ENCODE data around the gene HHIPL2. TPM values are rescaled to one million over a fixed set of nuclear protein-coding genes. Genes with fewer than 3 reads are reported as not detected.

The HHIPL2 gene
- total and polyA plus RNA-seq, 10 of the 15 experiments (the other 5 are each of a cell fraction or from before 2014, with no cell fraction given), result 0.06 to 0.29 (median 0.09) TPM; not detected in 3

- TF ChIP-seq KAT2A (conservative IDR thresholded peaks at IDR 0.05; ENCODE audit: control insufficient read depth, low read depth, low read length) (no peak), BHLHE40 (IDR thresholded peaks at IDR 0.05; ENCODE audit: borderline replicate concordance in 1 of 2, low read depth in 2 of 2, low read length in 1 of 2) (no peak)
These were observed 18.0 kb downstream of the HHIPL2 start (continued) for GRCh38 chr1:222529916-222530315.

GRCh38 chr1:222529181-222529580 lies 18.7 kb downstream of the HHIPL2 start:
- Histone ChIP-seq H3K4me3 (no peak overlapping the region), H3K27me3 (replicated peaks in 1 of 2; ENCODE audit: control insufficient read depth in 2 of 2, insufficient read depth in 2 of 2, low read length in 1 of 2) (no peaks in the 10 kb centered on the region; a peak in 2 of 4 replicates), H3K36me3 (ENCODE audit: control insufficient read depth in 2 of 2, insufficient read depth in 2 of 2, low read length in 1 of 2) (no peaks in the 10 kb centered on the region), H4K20me1 (ENCODE audit: control insufficient read depth, insufficient read depth) (no peaks in the 10 kb centered on the region), H3K4me2 (ENCODE audit: control insufficient read depth, insufficient read depth) (no peak overlapping the region), H3K79me2 (ENCODE audit: control insufficient read depth, insufficient read depth, low read length) (no peaks in the 10 kb centered on the region), H3K9ac (ENCODE audit: control insufficient read depth, insufficient read depth, low read length) (no peak overlapping the region), H2AFZ (ENCODE audit: control insufficient read depth, low read depth, low read length) (no peak overlapping the region), H3K27ac (ENCODE audit: control insufficient read depth, insufficient read depth) (no peak overlapping the region), H3K4me1 (ENCODE audit: control insufficient read depth, insufficient read depth, low read length) (no peaks in the 10 kb centered on the region), H3K9me3 (replicated peaks; ENCODE audit: control insufficient read depth, insufficient read depth, low read length) (no peaks in the 10 kb centered on the region)
- SMC1A ChIA-PET (ENCODE audit: uncharacterized antibody, unreplicated experiment), result interaction anchor here (0.5 to 1.0 kb wide), 4 partner anchors 11 to 748 kb away, joined by 3 read pairs; no protein-coding TSS in a partner anchor
- no peak for ATAC-seq
- CTCF ChIA-PET, result no interaction called here
- BruUV-seq (replicated peaks), result no TSS peak
- POLR2A ChIA-PET, result no interaction called here
- 60% methylated on average over 3 of the region's 3 CpGs for WGBS (ENCODE audit: insufficient coverage, insufficient replicate concordance, low lambda C conversion rate, missing lambda C conversion rate)
- intact Hi-C loops (cut with micrococcal nuclease; ENCODE audit: unreplicated experiment) (no loop called here), in situ Hi-C loops (cut with MboI) (no loop called here)
- no peak for FAIRE-seq
- RAD21 ChIA-PET (ENCODE audit: unreplicated experiment), result no interaction called here
- DNase-seq (ENCODE audit: low read depth, low spot score), result no peak
- TF ChIP-seq, protein P1, sequence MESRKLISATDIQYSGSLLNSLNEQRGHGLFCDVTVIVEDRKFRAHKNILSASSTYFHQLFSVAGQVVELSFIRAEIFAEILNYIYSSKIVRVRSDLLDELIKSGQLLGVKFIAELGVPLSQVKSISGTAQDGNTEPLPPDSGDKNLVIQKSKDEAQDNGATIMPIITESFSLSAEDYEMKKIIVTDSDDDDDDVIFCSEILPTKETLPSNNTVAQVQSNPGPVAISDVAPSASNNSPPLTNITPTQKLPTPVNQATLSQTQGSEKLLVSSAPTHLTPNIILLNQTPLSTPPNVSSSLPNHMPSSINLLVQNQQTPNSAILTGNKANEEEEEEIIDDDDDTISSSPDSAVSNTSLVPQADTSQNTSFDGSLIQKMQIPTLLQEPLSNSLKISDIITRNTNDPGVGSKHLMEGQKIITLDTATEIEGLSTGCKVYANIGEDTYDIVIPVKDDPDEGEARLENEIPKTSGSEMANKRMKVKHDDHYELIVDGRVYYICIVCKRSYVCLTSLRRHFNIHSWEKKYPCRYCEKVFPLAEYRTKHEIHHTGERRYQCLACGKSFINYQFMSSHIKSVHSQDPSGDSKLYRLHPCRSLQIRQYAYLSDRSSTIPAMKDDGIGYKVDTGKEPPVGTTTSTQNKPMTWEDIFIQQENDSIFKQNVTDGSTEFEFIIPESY (IDR thresholded peaks at IDR 0.05), result no peak
- no peak for TF ChIP-seq ZBTB4 (CRISPR knock-in tag; IDR thresholded peaks at IDR 0.05)
- no peak for TF ChIP-seq ZBTB40 (IDR thresholded peaks at IDR 0.05; ENCODE audit: borderline replicate concordance)
- TF ChIP-seq POU2F2 (IDR thresholded peaks at IDR 0.05; ENCODE audit: borderline replicate concordance, low read depth, low read length), result no peak
- no peak for TF ChIP-seq RB1 (IDR thresholded peaks at IDR 0.05; ENCODE audit: borderline replicate concordance)
- no peak for TF ChIP-seq PKNOX1 (IDR thresholded peaks at IDR 0.05)
- no peak for TF ChIP-seq SUZ12 (IDR thresholded peaks at IDR 0.05; ENCODE audit: unreplicated experiment)
- TF ChIP-seq ZZZ3 (IDR thresholded peaks at IDR 0.05; ENCODE audit: control insufficient read depth, insufficient read length, low read depth), result no peak
- TF ChIP-seq BACH1 (IDR thresholded peaks at IDR 0.05; ENCODE audit: borderline replicate concordance), result no peak
- no peak for TF ChIP-seq ZBED1 (IDR thresholded peaks at IDR 0.05; ENCODE audit: borderline replicate concordance)

All from GM12878 (cell line).